Type B pancreatic cell (in vitro differentiated cells): ENCODE measurements around the gene AKAP11. TPM values are rescaled to one million over a fixed set of nuclear protein-coding genes. Genes with fewer than 3 reads are reported as not detected.

Experiments used
- DNase-seq: peaks from one replicate; pipeline ENCODE4 v3.0.0; 2021; ENCODE audit warnings: mixed read lengths; ENCODE audit not compliant: unreplicated experiment; ENCODE audit errors: extremely low spot score
- H3K27ac Mint-ChIP-seq: 2 replicates; pipeline ENCODE4 v1.8.0; 2021; ENCODE audit warnings: mild to moderate bottlenecking, mixed read lengths
- H3K27me3 Mint-ChIP-seq: 2 replicates; pipeline ENCODE4 v1.8.0; 2021; ENCODE audit warnings: mixed read lengths
- H3K36me3 Mint-ChIP-seq: 2 replicates; pipeline ENCODE4 v1.8.0; 2021; ENCODE audit warnings: mixed read lengths
- H3K4me1 Mint-ChIP-seq: one replicate; pipeline ENCODE4 v1.8.0; 2021; ENCODE audit warnings: mixed read lengths; ENCODE audit not compliant: unreplicated experiment
- H3K4me3 Mint-ChIP-seq: 2 replicates; pipeline ENCODE4 v1.8.0; 2021; ENCODE audit warnings: mild to moderate bottlenecking, mixed read lengths
- H3K9me3 Mint-ChIP-seq: 2 replicates; pipeline ENCODE4 v1.8.0; 2021; ENCODE audit warnings: mixed read lengths
- CTCF ChIP-seq: fragments of 200-600 bp; sonication (generic); conservative IDR thresholded peaks from 2 replicates; pipeline ENCODE4 v1.5.0; 2021; ENCODE audit warnings: antibody characterized with exemption, mild to moderate bottlenecking
- total RNA-seq: library from RNA; stranded (reverse); gene quantifications from 2 replicates; pipeline ENCODE4 v1.2.1, GENCODE V29; 2021; ENCODE audit warnings: low replicate concordance

The AKAP11 gene
- total RNA-seq, 1 donor from 2014 or later = 30.3 TPM

GRCh38 chr13:42360046-42360574, 88.2 kb downstream of the AKAP11 start:
- no peak for DNase-seq
- TF ChIP-seq CTCF = no peak
- no peak overlapping the region for H3K4me3 Mint-ChIP-seq
- peaks cover 4% of the 10 kb centered on the region for H3K4me1 Mint-ChIP-seq
- H3K9me3 Mint-ChIP-seq = no peaks in the 10 kb centered on the region
- H3K27ac Mint-ChIP-seq = no peak overlapping the region
- peaks cover 5% of the 10 kb centered on the region for H3K27me3 Mint-ChIP-seq
- no peaks in the 10 kb centered on the region for H3K36me3 Mint-ChIP-seq

- TF ChIP-seq CTCF = no peak
- H3K27me3 Mint-ChIP-seq = peaks cover 5% of the 10 kb centered on the region
- no peaks in the 10 kb centered on the region for H3K36me3 Mint-ChIP-seq
Observed at GRCh38 chr13:42361701-42362100, 89.7 kb downstream of the AKAP11 start.

GRCh38 chr13:42363941-42364612, 92.1 kb downstream of the AKAP11 start:
- DNase-seq = no peak

More at GRCh38 chr13:42361701-42362100, 89.7 kb downstream of the AKAP11 start:
- Mint-ChIP-seq H3K27ac (no peak overlapping the region), H3K9me3 (no peaks in the 10 kb centered on the region), H3K4me1 (peaks cover 4% of the 10 kb centered on the region), H3K4me3 (no peak overlapping the region)
- no peak for DNase-seq

GRCh38 chr13:42364613-42365000, 92.7 kb downstream of the AKAP11 start:
- H3K27me3 Mint-ChIP-seq = no peaks in the 10 kb centered on the region
- H3K9me3 Mint-ChIP-seq = no peaks in the 10 kb centered on the region
- no peak for TF ChIP-seq CTCF
- no peaks in the 10 kb centered on the region for H3K36me3 Mint-ChIP-seq
- peaks cover 4% of the 10 kb centered on the region for H3K4me1 Mint-ChIP-seq
- DNase-seq = no peak
- H3K4me3 Mint-ChIP-seq = no peak overlapping the region
- H3K27ac Mint-ChIP-seq = no peak overlapping the region

More at GRCh38 chr13:42363941-42364612, 92.1 kb downstream of the AKAP11 start:
- Mint-ChIP-seq H3K27me3 (no peaks in the 10 kb centered on the region), H3K27ac (no peak overlapping the region), H3K4me1 (peaks cover 4% of the 10 kb centered on the region), H3K36me3 (no peaks in the 10 kb centered on the region), H3K9me3 (no peaks in the 10 kb centered on the region), H3K4me3 (no peak overlapping the region)
- no peak for TF ChIP-seq CTCF

GRCh38 chr13:42367831-42368230, 95.9 kb downstream of the AKAP11 start:
- TF ChIP-seq CTCF = no peak
- no peak for DNase-seq
- H3K4me3 Mint-ChIP-seq = no peak overlapping the region
- no peak overlapping the region for H3K27ac Mint-ChIP-seq
- no peaks in the 10 kb centered on the region for H3K9me3 Mint-ChIP-seq
- H3K36me3 Mint-ChIP-seq = peaks cover 3% of the 10 kb centered on the region
- H3K27me3 Mint-ChIP-seq = peaks cover 3% of the 10 kb centered on the region
- H3K4me1 Mint-ChIP-seq = peaks cover 4% of the 10 kb centered on the region
